Measurements from ENCODE around the gene TANC1.

DNA sequence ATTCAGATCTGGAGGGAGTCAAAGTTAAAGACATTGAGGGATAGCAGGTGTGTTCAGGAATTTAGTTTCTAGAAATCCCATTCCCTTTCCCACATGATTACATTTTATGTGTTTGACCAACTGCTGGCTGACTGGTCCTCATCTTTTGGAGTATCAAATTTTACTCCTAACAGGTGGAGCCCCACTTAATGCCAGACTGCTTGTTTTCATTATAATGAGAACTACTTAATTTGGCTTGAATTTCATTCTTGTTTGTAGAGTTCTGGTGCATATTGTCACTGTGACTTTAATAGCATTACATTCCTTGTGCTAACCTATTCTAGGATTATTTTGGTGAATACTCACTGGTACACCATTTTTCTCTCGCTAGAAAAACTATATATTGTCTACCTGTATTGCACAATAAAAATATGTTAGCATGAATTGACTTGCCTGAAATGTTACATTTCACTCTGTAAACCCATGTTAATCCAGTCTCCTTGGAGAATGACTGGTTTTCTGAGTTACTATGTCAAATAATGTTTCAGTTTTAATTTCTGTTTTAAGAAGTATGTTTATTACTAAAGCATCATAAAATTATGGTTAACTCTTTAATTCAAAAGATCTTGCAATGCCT lies 98.2 kb downstream of the TANC1 start:
- TF ChIP-seq, protein P1, sequence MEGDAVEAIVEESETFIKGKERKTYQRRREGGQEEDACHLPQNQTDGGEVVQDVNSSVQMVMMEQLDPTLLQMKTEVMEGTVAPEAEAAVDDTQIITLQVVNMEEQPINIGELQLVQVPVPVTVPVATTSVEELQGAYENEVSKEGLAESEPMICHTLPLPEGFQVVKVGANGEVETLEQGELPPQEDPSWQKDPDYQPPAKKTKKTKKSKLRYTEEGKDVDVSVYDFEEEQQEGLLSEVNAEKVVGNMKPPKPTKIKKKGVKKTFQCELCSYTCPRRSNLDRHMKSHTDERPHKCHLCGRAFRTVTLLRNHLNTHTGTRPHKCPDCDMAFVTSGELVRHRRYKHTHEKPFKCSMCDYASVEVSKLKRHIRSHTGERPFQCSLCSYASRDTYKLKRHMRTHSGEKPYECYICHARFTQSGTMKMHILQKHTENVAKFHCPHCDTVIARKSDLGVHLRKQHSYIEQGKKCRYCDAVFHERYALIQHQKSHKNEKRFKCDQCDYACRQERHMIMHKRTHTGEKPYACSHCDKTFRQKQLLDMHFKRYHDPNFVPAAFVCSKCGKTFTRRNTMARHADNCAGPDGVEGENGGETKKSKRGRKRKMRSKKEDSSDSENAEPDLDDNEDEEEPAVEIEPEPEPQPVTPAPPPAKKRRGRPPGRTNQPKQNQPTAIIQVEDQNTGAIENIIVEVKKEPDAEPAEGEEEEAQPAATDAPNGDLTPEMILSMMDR (optimal IDR thresholded peaks at IDR 0.05 in 1 of 3, IDR thresholded peaks at IDR 0.05 in 1 of 3, conservative IDR thresholded peaks at IDR 0.05 in 1 of 3; ENCODE audit: extremely low read depth in 1 of 3, insufficient read depth in 2 of 3, low read length in 3 of 3): no peak
- no peak for TF ChIP-seq EZH2 (IDR thresholded peaks at IDR 0.05; ENCODE audit: low read length)
